ENCODE measurements around the gene KIAA0040.
"Not testable (repeated sequence)": the region's sequence is repeated elsewhere in the genome, so short reads cannot be mapped to it uniquely, and the experiment has no call there.

- not testable (repeated sequence) for TF ChIP-seq CTCF (IDR thresholded peaks at IDR 0.05); REST (IDR thresholded peaks at IDR 0.05; ENCODE audit: insufficient read depth in 1 of 2, low read depth in 2 of 2, low read length in 1 of 2); POLR2AphosphoS5 (IDR thresholded peaks at IDR 0.05; ENCODE audit: low read depth, low read length)
Observed at GRCh38 chr1:175108331-175108820, 84.2 kb downstream of the KIAA0040 start.

Measured in Panc1 (cell line).